Activated gamma-delta T cell treated with anti-CD3 and anti-CD28 coated beads, Interleukin-2, amount 50 U/mL, for 16 hours (primary cell): ENCODE results near the gene DYNLT2.
"Not testable (repeated sequence)": the region's sequence is repeated elsewhere in the genome, so short reads cannot be mapped to it uniquely, and the experiment has no call there.

Source experiments
- DNase-seq: peaks from one replicate; pipeline ENCODE4 v3.0.0-alpha.2; 2020; ENCODE audit warnings: low read depth

Gene DYNLT2

DNA sequence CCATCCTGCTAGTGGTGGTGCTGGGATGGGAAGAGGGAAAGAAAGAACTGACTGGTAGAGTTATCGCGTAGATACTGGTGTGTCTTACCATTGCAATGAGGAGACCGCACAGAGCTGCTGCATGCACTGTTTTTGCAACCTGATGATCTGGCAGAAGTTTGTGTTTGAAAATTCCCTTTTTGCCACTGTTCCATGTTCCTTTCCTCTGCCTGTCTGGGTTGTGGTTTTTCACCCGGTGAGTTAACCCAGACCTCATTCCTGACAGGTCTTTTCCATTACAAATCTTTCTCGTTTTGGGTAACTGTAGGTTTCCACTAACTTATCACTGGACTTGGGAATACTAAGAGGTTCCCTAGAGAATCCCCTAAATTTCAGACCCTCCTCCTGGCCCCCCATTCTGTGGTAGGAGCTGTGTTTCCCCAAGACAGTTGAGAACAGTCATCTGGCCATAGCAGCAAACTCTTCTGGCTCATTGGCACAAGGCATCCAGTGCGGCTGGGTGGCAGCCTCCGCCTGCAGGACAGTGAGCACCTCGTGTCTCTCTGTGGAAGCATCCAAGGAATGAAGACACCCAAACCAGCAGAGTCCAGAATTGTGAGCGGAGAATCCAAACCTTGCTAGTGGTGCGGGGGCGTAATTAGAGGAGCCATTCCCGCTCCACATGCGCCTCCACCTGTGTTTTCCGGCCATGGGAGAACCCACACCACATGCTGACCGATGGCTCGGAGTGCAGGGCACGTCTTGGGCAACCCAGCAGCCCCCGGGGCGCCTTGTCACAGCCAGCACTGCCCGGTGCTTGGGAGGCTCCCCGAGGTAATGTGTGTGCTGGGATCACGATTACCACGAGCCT, 32.8 kb upstream of the DYNLT2 start:
- no peak for DNase-seq

DNA sequence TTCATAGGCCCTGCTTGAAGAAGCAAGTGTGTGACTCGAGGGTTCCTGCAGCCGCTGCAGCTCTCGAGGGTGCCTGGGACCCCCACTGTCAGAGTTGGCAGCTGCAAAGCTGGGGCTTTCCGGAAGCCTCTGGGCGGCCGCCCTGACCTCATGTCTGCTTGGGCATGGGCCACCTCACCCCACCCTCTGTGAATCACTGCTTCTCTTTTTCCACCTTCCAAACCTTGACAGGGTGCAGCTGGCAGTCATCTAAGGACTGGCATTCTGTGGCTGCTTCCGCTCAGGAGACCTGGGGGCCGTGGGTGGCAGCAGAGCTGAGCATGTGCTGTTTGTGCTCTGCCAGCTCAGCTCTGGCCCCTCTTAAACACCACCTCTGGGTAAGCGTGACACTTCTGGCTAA, 32.0 kb upstream of the DYNLT2 start:
- DNase-seq = no peak

DNA sequence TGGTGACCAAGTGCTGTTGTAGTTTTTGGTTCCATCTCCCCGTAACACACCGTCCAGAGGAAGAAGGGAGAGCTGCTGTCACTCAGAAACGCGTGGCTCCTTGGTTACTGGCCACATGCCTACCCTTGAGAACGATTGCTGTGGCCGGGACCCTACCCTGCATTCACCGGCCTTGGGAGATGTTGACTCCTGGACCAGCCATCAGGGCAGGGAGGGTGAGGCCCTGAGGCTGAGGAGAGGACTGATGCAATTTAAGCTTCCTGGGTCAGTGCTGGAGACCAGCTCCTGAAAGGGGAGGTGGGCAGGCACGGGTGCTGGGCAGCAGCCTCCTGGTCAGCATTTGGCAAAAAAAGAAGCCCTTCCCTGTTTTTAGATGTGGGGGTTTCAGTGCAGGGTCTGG, 31.6 kb upstream of the DYNLT2 start:
- DNase-seq = no peak

DNA sequence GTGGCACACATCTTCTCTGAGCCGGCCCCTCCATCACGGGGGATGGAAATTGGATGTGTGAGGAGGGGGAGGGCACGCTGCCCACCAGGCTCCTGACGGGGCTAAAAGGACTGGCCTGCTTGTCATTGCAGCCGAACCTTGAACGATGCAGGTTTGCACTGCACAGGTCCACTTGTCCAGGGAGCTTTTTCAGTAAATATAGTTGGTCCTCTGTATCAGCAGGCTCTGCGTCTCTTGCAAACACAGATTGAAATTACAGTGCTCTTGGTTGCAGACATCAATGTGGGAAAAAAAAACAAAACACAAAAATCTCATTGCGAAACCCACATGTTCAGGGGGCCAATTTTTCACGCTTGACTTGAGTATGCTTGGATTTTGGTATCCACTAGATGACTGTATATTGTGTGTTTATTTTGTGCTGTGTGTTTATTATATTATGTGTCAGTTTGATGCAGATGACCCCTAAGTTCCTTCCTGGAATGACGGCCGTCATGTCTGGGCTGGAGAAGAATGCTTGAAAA, 29.3 kb upstream of the DYNLT2 start:
- DNase-seq = no peak

DNA sequence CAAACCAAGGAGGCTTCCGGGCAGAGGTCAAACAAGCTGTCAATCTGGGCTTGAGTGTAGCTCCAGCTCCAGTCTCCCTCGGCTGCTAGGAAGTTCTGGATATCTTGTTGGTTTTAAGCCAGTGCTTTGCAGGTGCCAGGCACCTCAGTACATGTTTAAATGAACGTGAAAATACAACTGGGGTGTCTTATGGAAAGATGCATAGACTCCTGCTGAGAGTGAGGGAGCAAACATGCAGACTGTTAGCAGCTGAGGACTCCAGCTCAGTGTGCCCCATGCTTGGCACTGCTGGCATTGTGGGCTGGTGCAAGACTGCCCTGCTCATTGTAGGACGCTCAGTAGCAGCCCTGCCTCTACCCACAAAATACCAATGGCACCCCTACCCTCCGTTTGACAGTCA, 28.5 kb upstream of the DYNLT2 start:
- DNase-seq = no peak

DNA sequence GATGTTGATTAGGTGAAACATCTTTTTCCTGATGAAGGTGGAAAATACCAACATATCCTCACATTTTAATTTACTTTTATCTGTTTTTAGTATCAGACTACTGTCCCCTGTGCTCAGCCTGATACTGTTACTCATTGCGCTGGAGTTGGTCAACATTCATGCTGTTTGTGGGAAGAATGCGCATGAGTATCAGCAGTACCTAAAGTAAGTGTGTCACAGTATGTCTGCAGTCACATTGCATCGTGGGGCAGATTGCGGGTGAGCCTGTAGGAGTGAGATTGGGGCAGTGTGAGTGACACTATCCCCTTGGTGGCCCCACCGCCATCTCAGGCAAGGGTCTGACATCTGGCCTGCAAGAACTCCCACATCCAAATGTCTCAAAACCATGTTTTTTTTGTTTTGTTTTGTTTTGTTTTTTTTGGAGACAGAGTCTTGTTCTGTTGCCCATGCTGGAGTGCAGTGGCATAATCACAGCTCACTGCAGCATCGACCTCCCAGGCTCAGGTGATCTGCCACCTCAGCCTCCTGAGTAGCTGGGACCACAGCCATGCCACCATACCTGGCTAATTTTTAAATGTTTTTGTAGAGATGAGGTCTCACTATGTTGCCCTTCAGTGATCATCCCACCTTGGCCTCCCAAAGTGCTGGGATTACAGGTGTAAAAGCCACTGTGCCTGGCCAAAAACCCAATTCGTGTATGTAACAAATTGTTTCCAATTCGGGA, 27.9 kb upstream of the DYNLT2 start:
- no peak for DNase-seq

DNA sequence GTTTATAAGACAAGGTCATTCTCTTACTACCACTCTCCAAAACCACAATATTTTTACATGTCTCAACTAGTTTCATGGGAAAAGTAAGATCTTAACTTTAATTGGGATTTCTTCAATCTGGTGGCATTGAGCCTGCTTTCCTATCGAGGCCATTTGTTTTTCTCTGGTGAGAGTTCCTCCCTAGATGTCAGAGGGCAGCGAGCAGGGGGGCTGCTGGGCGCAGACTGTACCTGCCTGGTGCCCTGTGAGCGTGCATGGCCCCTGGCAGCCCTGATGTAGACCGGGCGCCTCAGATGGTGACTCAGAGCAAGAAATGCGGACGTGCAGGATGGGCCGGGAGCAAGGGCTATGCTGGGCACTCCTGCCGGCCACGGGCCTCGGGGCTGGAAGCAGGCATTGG, 27.3 kb upstream of the DYNLT2 start:
- no peak for DNase-seq

DNA sequence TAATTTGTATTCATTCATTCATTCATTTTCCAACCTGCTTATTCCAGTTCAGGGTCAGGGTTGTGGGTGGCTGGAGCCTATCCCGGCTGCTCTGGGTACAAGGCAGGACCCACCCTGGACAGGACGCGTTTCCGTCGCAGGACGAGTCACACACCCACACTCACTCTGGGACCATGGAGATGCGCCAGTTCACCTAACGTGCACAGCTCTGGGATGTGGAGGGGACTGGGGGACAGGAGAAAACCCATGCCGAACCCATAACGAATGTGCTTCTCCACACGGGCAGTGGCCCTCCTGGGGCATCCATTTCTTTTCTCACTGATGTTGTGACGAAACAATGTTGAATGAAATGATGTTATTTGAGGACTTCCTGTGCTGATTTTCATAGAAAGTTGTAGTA, 26.5 kb upstream of the DYNLT2 start:
- DNase-seq = no peak

DNA sequence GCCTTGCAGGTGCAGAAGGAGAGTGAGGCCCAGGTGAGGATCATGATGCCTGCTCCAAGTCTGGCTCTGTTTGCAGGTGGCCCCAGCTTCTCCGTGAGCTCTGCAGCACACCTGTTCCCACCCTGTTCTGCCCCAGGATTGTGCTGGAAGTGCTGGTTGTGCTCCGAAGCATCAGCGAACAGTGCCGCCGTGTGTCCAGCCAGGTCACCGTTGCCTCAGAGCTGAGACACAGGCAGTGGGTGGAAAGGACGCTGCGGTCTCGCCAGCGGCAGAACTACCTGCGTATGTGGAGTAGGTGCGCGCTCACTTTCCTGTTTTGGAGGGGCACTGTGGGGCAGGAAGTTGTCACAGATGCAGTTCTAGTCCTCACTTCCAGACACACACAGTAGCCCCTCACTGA, 25.0 kb upstream of the DYNLT2 start:
- no peak for DNase-seq

DNA sequence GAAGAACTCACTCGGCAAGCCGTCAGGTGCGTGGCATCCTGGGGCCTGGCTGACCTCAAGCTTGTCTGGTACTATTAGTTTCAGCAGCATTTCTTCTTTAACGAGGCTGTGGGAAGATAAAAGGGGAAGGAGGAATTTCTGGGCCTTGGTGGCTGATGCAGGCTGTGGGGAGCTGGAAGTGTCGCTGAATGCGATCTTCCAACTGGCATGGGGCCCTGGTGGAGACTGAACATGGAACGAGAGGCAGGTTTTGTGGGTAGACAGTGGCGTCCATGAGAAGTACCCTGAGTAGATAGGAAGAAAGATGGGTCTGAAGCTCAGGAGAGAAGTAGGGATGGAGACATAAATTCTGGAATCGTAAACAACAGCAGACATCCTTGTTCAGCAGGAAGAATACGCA, 23.9 kb upstream of the DYNLT2 start:
- DNase-seq = no peak

DNA sequence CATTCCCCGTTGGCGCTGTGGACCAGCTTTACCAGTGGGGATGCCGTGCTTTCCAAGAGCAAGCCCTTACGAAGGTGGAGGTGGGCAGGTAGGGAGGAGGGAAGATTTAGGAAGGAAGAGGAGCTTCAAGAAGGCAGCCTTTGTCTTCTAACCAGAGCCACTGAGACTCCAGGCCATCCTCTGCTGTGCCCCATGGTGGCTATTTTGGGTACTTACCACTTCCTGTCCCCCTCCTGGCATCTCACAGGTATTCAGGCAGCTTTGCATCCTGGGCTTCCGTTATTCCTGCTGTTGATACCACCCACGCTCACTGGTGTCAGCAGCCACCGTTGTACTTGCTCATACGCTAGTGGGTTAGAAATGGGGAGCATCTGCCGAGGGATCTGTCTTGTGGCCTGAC, 23.0 kb upstream of the DYNLT2 start:
- no peak for DNase-seq

DNA sequence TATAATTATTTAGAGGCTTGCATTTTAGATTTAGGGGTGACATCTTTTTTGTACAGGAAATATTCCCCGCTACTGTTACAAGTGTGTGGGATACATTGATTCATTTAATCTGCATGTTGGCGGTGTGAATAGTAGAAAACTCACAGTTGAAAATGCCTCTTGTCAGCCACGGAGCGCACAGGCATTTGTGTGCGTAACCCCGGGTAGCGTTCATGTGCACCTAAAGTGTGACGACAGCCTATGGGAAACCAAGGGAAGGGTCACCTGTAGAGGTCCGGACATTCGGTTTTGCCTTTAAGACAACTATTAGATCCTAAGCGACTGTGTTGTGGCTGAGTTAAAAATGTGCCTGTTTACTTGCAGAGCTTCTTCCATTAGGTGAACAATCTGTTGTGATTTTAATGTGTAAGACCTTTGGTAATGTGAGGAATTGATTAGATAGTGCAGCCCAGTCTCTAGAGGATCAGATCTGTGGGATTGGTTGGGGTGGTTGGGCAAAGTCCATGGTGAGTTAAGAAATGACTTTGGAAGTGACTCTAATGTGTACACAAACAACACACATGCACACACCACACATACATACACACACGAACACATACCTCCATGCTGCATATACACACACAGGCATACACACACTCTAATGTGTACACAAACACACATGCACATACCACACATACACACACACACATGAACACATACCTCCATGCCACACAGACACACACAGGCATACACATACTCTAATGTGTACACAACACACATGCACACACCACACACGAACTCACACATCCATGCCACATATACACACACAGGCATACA, 15.8 kb upstream of the DYNLT2 start:
- DNase-seq = no peak

DNA sequence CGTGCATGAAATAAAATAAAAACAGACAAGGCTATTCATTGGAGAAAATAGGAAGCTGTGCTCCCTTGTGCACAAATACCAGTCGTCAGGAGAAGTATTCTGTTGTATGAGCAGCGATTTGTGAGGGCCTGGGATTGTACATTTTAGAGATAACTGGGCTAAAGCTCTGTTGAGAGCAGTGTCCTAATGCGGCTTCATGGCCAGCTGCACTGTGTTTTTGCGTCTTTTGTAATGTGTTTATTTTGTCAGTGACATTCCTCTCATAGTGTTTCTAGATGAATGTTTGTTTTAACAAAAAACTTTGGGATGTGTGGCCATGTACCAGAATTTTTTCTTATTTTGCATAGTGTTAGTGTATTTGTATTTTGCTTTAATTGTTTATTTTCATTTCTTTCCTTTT, 14.9 kb upstream of the DYNLT2 start:
- DNase-seq = no peak

DNA sequence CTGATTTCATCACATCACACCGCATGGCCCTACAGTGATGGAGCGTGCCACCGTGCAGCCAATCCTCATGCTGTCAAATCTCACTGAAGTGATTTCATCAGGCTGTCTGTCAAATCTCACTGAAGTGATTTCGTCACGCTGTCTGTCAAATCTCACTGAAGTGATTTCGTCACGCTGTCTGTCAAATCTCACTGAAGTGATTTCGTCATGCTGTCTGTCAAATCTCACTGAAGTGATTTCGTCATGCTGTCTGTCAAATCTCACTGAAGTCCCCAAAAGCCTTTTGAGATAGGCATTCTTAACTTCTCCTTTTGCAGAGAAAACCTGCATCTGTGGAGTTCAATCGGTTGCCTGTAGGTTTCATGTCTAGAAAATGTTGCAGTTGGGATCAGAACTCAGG, 14.4 kb upstream of the DYNLT2 start:
- not testable (repeated sequence) for DNase-seq

DNA sequence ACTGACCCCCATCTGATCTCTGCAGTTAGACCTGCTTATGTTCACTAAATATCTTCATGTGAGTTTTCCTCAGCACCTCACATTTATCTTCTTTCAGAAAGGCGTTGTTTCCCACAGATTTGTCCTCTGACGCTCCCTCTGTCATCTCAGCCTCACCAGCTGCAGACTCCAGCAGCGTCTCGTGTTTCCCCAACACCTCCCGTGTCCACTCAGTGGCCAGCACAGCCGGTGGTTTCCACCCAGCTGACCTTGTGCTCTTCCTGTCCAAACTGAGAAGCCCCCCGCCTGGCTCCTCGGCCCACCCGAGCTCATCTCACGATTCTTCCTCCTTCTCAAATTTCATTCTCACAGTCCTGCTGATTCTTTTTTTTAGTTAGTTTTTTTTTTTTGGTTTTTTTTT, 12.5 kb upstream of the DYNLT2 start:
- no peak for DNase-seq

DNA sequence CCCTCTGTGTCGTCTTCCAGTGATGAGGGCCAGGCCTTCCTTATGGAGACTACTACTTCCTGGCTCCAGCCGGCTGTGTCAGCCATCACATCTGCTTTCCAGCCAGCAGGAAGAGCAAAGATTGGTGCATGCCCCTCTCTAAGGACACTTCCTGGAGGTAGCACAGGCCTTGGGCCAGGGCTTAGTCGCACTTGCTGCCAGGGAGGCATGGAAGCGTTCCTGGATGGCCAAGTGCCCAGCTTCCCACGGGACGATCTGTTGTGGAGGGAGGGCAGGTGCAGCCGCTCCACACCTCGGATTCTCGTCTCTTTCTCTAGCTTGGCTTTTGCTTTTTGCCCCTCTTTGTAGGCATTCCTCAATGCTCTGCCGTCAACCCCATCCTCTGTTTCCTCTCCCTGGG, 11.9 kb upstream of the DYNLT2 start:
- DNase-seq = no peak

DNA sequence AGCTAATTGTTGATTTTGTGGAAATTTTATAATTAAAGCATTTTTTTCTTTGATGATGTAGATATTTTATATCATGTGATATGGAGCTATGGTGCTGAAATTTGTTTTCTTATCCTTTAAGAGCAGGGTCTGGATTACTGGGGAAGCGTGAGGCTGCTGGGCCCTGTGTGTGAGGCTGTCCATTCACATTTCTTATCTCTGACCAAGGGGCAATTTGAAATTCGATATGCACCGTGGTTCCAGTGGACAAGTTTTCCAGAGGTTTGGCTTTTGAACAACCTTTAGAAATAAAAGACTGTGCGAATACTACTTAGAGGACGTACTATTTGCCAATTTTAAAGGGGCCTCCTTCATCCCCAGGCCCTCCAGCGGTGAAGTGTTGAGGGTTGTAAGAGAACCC, 3.8 kb upstream of the DYNLT2 start:
- DNase-seq = no peak

DNA sequence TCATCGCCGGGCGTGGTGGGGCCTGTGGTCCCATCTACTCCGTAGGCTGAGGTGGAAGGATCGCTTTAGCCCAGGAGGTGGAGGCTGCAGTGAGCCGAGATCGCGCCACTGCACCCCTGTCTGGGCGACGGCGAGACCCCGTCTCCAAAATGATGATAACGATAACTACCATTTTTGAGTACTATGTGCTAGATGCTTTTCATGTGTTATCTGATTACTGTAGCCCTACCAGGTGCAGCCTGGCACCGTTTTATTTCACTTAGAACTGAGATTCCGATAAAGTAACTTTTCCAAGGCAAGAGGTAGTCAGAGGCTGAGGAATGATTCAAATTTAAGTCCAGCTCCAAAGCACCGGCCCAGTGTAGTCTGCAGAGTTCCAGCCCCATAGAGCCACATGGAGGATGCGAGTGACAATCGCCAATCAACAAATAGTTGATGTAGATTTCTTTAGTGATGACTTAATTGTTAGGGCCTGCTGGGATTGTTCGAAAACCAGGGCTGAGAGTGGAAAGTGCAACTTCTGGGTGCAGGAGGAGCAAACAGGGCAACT, 777 bp upstream of the DYNLT2 start:
- DNase-seq = no peak

DNA sequence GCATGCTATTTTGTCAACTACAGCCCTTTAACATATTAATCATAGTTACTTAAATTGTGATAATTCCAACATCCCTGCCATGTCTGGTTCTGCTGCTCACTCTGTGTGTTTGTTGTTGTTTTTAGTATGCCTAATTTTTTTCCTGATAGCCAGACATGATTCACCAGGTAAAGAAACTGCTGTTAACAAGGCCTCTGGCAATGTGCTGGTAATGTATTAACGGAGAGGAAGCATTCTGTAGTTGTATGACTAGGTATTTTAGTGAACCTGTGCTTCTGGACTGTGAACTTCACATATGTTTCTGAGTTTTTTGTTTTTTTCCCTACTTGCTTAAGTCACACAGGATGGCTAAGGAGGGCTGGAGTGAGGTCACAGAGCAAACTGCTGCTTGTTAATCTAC, 4.8 kb downstream of the DYNLT2 start:
- no peak for DNase-seq

DNA sequence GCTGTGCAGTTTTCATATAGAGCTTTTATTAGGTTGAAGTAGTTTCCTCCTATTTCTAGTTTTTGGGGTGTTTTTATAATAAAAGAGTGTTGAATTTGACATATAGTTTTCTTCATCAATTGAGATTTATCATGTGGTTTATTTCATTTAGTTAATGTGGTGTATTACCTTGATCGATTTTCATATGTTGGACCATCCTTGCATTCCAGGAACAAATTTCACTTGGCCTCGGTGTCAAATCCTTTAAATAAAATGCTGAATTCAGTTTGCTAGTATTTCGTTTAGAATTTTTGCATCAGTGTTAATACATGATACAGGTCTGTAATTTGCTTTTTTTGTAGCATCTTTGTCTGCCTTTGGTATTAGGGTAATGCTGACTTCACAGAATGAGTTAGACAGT, 6.0 kb downstream of the DYNLT2 start:
- DNase-seq = no peak

DNA sequence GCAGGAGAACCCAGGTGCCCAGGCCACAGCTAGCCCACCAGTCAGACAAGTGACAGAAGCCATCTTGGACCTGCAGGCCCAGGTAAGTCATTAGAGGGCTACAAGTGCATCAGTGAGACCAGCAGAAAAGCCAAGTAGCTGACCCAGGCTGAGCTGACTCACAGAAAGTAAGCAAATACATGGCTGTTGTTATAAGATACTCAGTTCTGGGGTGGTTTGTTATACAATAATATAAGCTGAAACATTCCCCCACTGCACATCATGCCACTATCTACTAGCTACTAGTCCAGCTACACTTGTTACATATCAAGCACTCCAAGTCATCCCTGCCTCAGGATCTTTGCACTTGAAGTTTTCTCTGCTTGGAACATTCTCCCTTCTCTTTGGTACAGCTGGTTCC, 10.0 kb downstream of the DYNLT2 start:
- no peak for DNase-seq

DNA sequence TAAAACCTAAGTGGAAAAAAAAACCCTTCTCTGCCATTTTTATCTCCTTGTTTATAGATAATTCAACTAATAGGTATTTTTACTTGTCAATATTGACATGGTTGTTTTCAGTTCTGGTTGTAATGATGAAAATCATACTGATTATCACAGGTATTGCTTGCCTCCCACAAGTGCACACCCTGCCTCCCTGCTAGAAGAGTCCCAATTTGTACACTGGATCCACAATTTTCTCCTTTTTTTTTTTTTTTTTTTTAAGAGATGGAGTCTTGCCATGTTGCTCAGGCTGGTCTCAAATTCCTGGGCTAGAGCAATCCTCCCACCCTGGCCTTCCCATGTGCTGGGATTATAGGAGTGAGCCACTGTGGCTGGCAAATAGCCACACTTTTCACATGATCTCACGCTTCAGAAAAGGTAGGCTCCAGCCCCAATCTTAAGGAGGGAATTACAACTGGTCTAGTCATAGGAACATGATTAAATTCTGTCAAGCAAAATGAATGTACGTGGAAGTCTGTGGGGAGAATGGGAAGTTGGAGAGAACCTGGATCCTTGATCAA, 12.3 kb downstream of the DYNLT2 start:
- DNase-seq = no peak
